RCC 7860 (cell line): ENCODE data around the gene GATA3.

Experiments
- DNase-seq: peaks from one replicate; pipeline ENCODE4 v3.0.0-alpha.2; 2015; ENCODE audit warnings: low spot score
- FAIRE-seq: peaks from 2 replicates; lab custom pipeline; 2012; peaks lifted over from hg19 to GRCh38; lab: Jason Lieb, UNC

GATA3 gene

GRCh38 chr10:8037941-8038894 is 16.3 kb upstream of the GATA3 start:
- DNase-seq = no peak
- no peak for FAIRE-seq

- no peak for FAIRE-seq
These were observed 15.1 kb upstream of the GATA3 start for GRCh38 chr10:8039321-8039881.

GRCh38 chr10:8040651-8041050 is 13.8 kb upstream of the GATA3 start:
- no peak for FAIRE-seq
- DNase-seq = no peak

More at GRCh38 chr10:8039321-8039881, 15.1 kb upstream of the GATA3 start:
- no peak for DNase-seq

GRCh38 chr10:8041284-8041991 is 13.1 kb upstream of the GATA3 start:
- no peak for FAIRE-seq
- no peak for DNase-seq

GRCh38 chr10:8041992-8042720 is 12.3 kb upstream of the GATA3 start:
- FAIRE-seq = no peak
- DNase-seq = no peak

- DNase-seq (no peak), FAIRE-seq (no peak)
These were observed 11.5 kb upstream of the GATA3 start for GRCh38 chr10:8042721-8043568.

GRCh38 chr10:8043569-8044306 is 10.8 kb upstream of the GATA3 start:
- DNase-seq (no peak), FAIRE-seq (no peak)

GRCh38 chr10:8044331-8044907 is 10.1 kb upstream of the GATA3 start:
- FAIRE-seq (no peak), DNase-seq (no peak)

- DNase-seq (no peak), FAIRE-seq (no peak)
These were observed 9.4 kb upstream of the GATA3 start for GRCh38 chr10:8044908-8045725.

GRCh38 chr10:8045726-8046494 is 8.6 kb upstream of the GATA3 start:
- DNase-seq (no peak), FAIRE-seq (no peak)

GRCh38 chr10:8047452-8048280 is 6.8 kb upstream of the GATA3 start:
- DNase-seq (no peak), FAIRE-seq (no peak)

- no peak for FAIRE-seq
- no peak for DNase-seq
These were observed 6.0 kb upstream of the GATA3 start for GRCh38 chr10:8048281-8049008.

GRCh38 chr10:8049045-8049864 is 5.2 kb upstream of the GATA3 start:
- no peak for FAIRE-seq

GRCh38 chr10:8049865-8050555 is 4.5 kb upstream of the GATA3 start:
- DNase-seq (no peak), FAIRE-seq (no peak)

More at GRCh38 chr10:8049045-8049864, 5.2 kb upstream of the GATA3 start:
- DNase-seq = no peak
